Left kidney (tissue), 8 donors: ENCODE data around the gene ARMCX6. TPM values are rescaled to one million over a fixed set of nuclear protein-coding genes. Genes with fewer than 3 reads are reported as not detected.
A peak's percentile ranks its signal among the peaks of the same experiment; 100 is the strongest.
"Not testable (repeated sequence)": the region's sequence is repeated elsewhere in the genome, so short reads cannot be mapped to it uniquely, and the experiment has no call there.

ENCODE experiments used
- DNase-seq: peaks from one replicate; pipeline ENCODE4 v3.0.0-alpha.2; 2013
- long read RNA-seq, 8 donors: transcript quantifications; one replicate each; lab custom pipeline, GENCODE V29; 2026
- polyA plus RNA-seq: library from polyadenylated mRNA; unstranded; fragments of 120-200 nt; gene quantifications from one replicate; pipeline ENCODE4 v1.2.1, GENCODE V29; 2013; ENCODE audit not compliant: insufficient read length

Gene ARMCX6
- polyA plus RNA-seq, result 71.9 TPM
- long read RNA-seq, donor 1, transcript ARMCX6-206 (4 exons, 846 nt), result major isoform, 11 of 21 reads
- long read RNA-seq, donor 1, transcript ARMCX6-201 (3 exons, 1,846 nt), result minor isoform, 8 of 21 reads
- long read RNA-seq, donor 1, partial matches to known transcripts, result 0 of 21 reads
- long read RNA-seq, donor 1, other reads (novel, unspliced or antisense), result 0 of 21 reads
- long read RNA-seq, donor 2, transcript ARMCX6-206 (4 exons, 846 nt), result minor isoform, 7 of 17 reads
- long read RNA-seq, donor 2, transcript ARMCX6-201 (3 exons, 1,846 nt), result major isoform, 8 of 17 reads
- long read RNA-seq, donor 2, partial matches to known transcripts, result 0 of 17 reads
- long read RNA-seq, donor 2, other reads (novel, unspliced or antisense), result 0 of 17 reads
- long read RNA-seq, donor 3, transcript ARMCX6-206 (4 exons, 846 nt), result major isoform, 6 of 11 reads
- long read RNA-seq, donor 3, transcript ARMCX6-201 (3 exons, 1,846 nt), result minor isoform, 5 of 11 reads
- long read RNA-seq, donor 3, partial matches to known transcripts, result 0 of 11 reads
- long read RNA-seq, donor 3, other reads (novel, unspliced or antisense), result 0 of 11 reads
- long read RNA-seq, donor 4, partial matches to known transcripts, result 0 of 3 reads
- long read RNA-seq, donor 4, other reads (novel, unspliced or antisense), result 0 of 3 reads
- long read RNA-seq, donor 5, transcript ARMCX6-201 (3 exons, 1,846 nt), result minor isoform, 15 of 45 reads
- long read RNA-seq, donor 5, transcript ARMCX6-206 (4 exons, 846 nt), result major isoform, 29 of 45 reads
- long read RNA-seq, donor 5, partial matches to known transcripts, result 0 of 45 reads
- long read RNA-seq, donor 5, other reads (novel, unspliced or antisense), result 0 of 45 reads
- long read RNA-seq, donor 6, transcript ARMCX6-201 (3 exons, 1,846 nt), result minor isoform, 5 of 16 reads
- long read RNA-seq, donor 6, transcript ARMCX6-206 (4 exons, 846 nt), result major isoform, 11 of 16 reads
- long read RNA-seq, donor 6, partial matches to known transcripts, result 0 of 16 reads
- long read RNA-seq, donor 6, other reads (novel, unspliced or antisense), result 0 of 16 reads
- long read RNA-seq, donor 7, transcript ARMCX6-206 (4 exons, 846 nt), result major isoform, 14 of 29 reads
- long read RNA-seq, donor 7, transcript ARMCX6-201 (3 exons, 1,846 nt), result major isoform, 14 of 29 reads
- long read RNA-seq, donor 7, partial matches to known transcripts, result 0 of 29 reads
- long read RNA-seq, donor 7, other reads (novel, unspliced or antisense), result 0 of 29 reads
- long read RNA-seq, donor 8, partial matches to known transcripts, result 0 of 5 reads
- long read RNA-seq, donor 8, other reads (novel, unspliced or antisense), result 0 of 5 reads

GRCh38 chrX:101617211-101618191 is at the start of gene ARMCX6:
TSS of gene ARMCX6 (minus strand) at chrX:101618000. CDS start at chrX:101616620, 1,380 bp downstream.
- peak; percentile 77 for DNase-seq

GRCh38 chrX:101659601-101660063 is 41.8 kb upstream of the ARMCX6 start, which contains the start of gene ARMCX2:
TSS of gene ARMCX2 (minus strand) at chrX:101659850. CDS start at chrX:101657588, 2,262 bp downstream.
- DNase-seq, result peak; percentile 57

DNA sequence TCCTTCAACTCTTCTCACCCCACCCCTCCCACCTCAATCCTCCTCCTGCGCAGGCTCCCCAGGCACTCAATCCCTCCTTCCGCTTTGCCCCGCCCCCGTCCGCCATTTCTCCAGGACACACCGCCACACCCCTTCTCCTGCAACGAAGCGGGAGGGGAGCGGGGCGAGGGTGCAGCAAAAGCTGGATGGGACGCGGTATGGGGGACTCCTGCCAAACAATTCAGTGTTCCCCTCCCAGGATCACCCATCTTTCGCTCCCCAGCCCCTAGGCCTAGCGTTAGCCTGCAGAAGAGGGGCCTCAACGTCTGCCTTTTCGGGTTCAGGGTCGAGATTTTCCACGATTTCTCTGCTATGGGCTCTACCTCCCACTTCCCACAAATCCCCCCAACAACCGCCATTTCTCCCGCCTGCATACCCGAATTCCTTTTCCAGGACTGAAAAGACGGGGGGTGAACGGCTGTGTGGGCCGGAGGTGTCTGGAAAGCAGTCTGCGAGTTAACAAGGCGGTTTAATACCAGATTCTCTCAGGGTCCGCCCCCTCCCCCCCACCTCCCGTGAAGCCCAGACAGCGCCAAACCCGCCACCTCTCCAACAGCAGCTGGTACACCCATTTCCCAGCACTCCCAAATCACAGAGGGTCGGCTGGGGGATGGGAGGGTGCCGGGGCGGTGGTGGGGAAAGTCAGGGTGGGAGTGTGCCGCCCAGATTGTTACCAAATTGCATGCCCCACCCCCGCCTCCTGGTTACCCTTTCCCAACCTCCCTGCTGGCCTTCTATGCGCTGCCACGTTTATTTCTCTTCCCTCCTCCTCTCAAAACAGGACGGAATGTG is 41.1 kb upstream of the ARMCX6 start:
- peak; percentile 72 for DNase-seq

GRCh38 chrX:101657495-101657894 is 39.7 kb upstream of the ARMCX6 start:
- DNase-seq, result no peak

GRCh38 chrX:101656817-101657216 is 39.0 kb upstream of the ARMCX6 start:
- no peak for DNase-seq

DNA sequence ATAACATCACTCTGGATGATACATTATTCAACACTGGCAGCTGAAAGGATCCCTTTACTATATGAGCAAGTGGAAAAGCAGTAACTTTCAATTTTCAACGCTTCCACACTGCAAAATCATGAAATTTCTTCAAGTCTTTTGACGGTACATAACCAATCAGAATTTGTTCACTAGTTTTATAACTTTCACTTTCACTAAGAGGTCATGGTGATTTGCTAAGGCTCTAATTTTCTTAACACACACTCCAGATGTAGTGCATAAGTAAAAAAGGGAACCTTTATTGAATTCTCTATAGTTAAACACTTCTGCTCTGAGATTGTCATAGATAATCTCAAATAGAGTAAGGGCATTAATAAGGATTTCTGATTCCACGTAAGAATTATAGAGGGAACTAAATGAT is 37.7 kb upstream of the ARMCX6 start:
- no peak for DNase-seq

DNA sequence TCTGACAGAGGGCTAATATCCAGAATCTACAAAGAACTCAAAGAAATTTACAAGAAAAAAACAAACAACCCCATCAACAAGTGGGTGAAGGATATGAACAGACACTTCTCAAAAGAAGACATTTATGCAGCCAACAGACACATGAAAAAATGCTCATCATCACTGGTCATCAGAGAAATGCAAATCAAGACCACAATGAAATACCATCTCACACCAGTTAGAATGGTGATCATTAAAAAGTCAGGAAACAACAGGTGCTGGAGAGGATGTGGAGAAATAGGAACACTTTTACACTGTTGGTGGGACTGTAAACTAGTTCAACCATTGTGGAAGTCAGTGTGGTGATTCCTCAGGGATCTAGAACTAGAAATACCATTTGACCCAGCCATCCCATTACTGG is 29.9 kb upstream of the ARMCX6 start:
- DNase-seq, result not testable (repeated sequence)

DNA sequence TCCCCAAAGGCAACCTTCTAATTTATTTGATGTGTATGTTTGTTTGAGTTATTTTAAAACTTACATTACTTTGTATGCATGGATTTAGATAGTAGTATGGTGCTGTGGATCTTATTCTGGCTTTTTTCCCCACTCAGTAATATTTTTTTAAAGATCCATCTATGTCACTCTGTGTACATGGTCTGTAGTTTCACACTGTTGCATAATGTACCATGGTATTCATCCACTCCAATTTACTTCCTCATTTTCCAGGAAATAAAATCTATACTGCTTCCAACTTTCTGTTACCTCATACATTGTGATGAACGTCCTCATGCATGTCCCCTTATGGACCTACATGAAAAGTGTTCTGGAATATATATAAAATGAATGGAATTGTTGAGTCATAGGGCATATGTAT is 24.3 kb upstream of the ARMCX6 start:
- no peak for DNase-seq

- DNase-seq, result no peak
Measured at GRCh38 chrX:101639583-101639982, 21.8 kb upstream of the ARMCX6 start.

DNA sequence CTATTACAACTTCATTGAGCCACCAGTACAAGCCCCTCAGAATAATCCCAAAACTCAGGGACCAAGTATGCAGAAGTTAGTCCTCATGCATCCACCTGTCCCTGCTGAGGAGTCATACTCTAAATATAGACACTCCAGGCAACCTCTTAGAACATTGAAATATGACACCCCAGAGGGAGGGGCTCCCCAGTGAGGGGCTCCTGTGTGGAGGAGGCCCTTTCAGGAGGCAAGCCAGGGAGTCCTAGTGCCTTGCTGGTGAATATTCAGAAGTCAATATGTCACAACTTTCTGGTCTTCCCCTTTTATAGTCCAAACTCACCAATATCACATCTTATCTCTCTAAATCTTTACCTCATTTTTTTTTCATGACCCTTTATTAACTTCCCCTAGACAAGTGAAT is 1.6 kb upstream of the ARMCX6 start:
- DNase-seq, result peak; percentile 60

DNA sequence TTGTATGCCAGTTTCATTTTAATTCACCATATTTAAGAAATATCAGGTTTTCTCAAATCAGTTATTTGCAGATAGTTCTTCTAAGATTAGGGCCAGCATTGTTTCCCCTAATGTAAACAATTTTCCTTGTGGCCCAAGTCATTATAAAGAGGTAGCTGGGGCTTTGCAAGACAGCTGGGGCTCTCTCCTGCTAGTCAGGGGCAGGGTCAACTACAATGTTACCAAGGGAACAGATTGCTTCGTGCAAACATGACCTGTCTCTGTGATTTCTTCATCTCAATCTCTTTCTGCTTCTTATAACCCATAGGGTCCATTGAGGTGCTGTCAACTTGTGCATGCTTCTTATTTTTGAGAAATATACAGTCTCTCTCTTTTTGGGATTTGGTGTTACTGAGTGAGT is 12.1 kb downstream of the ARMCX6 start:
- DNase-seq, result no peak

DNA sequence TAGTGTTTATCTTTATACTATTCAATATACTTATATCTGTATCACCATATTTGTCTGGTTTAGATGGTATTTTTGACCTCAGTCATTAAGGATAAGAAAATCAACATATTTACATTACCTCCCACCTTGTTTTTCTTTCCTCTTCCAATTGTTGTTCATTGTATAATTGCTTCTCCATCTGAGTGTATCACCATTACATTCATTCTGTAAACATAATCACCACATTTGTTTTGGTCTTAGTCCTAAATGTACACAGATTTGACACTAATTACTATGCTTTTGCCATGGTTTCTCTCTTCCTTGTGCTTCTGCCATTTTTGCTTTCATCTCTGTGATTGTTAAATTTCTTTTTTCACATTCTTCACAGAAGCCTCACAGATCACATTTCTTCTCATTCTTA is 12.7 kb downstream of the ARMCX6 start:
- no peak for DNase-seq

- no peak for DNase-seq
Measured at GRCh38 chrX:101602077-101602476, 15.7 kb downstream of the ARMCX6 start.

DNA sequence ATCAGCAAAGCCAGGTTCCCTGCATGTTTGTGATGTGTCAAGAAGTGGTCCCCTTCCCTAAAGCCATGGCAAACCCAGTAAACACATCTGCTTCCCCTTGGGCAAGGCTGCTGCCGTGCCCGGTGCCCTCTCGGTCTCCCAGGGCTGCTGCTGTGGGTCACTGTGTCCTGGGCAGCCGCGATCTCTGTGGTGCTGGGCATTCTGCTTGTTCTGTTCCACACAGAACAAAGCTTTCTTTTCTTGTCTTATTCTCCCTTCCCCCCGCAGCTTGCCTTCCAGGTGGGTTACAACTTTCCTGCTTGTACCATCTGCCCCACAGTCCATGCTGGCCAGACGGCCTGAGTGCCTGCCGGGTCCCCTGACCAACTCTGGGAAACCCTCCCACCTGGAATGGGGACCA is 18.2 kb downstream of the ARMCX6 start:
- DNase-seq, result not testable (repeated sequence)

DNA sequence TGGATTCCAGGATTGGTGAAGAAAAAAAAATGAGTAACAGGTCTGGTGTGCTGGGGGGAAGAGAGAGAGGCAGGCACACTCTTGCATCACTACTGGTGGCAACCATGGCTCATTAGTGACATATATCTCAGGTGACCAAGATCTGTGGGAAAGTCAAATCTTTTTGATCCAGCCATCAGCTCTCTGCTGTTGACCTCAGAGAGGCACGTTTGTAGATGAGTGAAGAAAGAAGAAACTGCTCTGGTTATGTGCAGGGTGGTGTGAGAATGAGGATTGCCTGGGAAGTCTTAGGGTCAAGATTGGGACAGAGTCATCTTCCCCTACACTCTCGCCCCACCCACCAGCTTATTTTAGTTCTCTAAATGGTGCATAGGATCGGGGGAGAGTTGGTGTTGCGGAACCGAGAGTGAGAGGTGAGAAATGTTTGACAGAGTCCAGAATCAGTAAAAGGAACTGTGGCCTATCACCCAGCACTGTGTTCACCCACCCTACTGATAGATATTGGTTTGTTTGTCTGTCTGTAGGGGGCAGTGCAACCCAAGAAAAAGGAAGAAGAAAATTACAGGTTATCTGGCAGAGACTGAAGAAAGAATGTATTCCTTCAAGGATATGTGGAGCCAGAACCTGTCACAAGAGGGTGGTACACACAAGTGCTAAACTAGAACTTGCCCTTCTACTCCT is 21.9 kb downstream of the ARMCX6 start:
- peak; percentile 70 for DNase-seq
